Liver (tissue), 9 donors: ENCODE results near the gene ULK3. TPM values are rescaled to one million over a fixed set of nuclear protein-coding genes. Genes with fewer than 3 reads are reported as not detected.

Experiments used
- DNase-seq: peaks from one replicate; pipeline ENCODE4 v3.0.0-alpha.2; 2017; ENCODE audit warnings: low spot score
- H3K27ac ChIP-seq, 2 donors: one replicate each; pipeline ENCODE4 v1.7.0; 2013; ENCODE audit warnings: inconsistent platforms in 2 of 2, low read length in 2 of 2, control low read depth in 1 of 2, low read depth in 1 of 2, mild to moderate bottlenecking in 1 of 2
- H3K27me3 ChIP-seq, 4 donors: one replicate each; pipeline versions ENCODE4 v1.6.1 to v1.7.0; 2013; ENCODE audit warnings: low read length in 3 of 4, inconsistent platforms in 1 of 4, mild to moderate bottlenecking in 1 of 4, moderate library complexity in 1 of 4; ENCODE audit not compliant: control insufficient read depth in 4 of 4, insufficient read depth in 4 of 4
- H3K36me3 ChIP-seq, 4 donors: one replicate each; pipeline versions ENCODE4 v1.6.1 to v1.7.0; 2013; ENCODE audit warnings: low read length in 3 of 4, mild to moderate bottlenecking in 3 of 4, low read depth in 1 of 4, moderate library complexity in 1 of 4; ENCODE audit not compliant: control insufficient read depth in 4 of 4, insufficient read depth in 3 of 4
- H3K4me1 ChIP-seq, 4 donors: one replicate each; pipeline versions ENCODE4 v1.6.1 to v1.7.0; 2013; ENCODE audit warnings: low read length in 3 of 4, mild to moderate bottlenecking in 3 of 4, moderate library complexity in 1 of 4; ENCODE audit not compliant: control insufficient read depth in 4 of 4, insufficient read depth in 4 of 4
- H3K4me3 ChIP-seq, 3 donors: one replicate each; pipeline versions ENCODE4 v1.6.1 to v1.7.0; 2013; ENCODE audit warnings: low read length in 3 of 3, control low read depth in 1 of 3, low read depth in 1 of 3, mild to moderate bottlenecking in 1 of 3
- H3K9ac ChIP-seq, 2 donors: one replicate each; pipeline ENCODE4 v1.7.0; 2013; ENCODE audit warnings: low read length in 2 of 2, mild to moderate bottlenecking in 2 of 2, moderate library complexity in 2 of 2, control low read depth in 1 of 2, low read depth in 1 of 2
- H3K9me3 ChIP-seq, 4 donors: one replicate each; pipeline versions ENCODE4 v1.6.1 to v1.7.0; 2013; ENCODE audit warnings: low read length in 3 of 4; ENCODE audit not compliant: control insufficient read depth in 4 of 4
- ATF3 ChIP-seq: IDR thresholded peaks from 2 replicates; pipeline ENCODE4 v1.6.1; 2016; ENCODE audit warnings: antibody characterized with exemption
- EGR1 ChIP-seq, 2 donors: IDR thresholded peaks; 2 replicates each; pipeline ENCODE4 v1.6.1; 2016 to 2018; ENCODE audit warnings: antibody characterized with exemption in 2 of 2, low read depth in 2 of 2
- FOXA1 ChIP-seq: IDR thresholded peaks from 2 replicates; pipeline ENCODE4 v1.6.1; 2016; ENCODE audit warnings: antibody characterized with exemption
- FOXA2 ChIP-seq: IDR thresholded peaks from 2 replicates; pipeline ENCODE4 v1.6.1; 2016; ENCODE audit warnings: antibody characterized with exemption
- GABPA ChIP-seq, 2 donors: IDR thresholded peaks in 1 of 2; conservative IDR thresholded peaks in 1 of 2; 2 replicates each; pipeline ENCODE4 v1.6.1; 2016; ENCODE audit warnings: antibody characterized with exemption in 2 of 2, mild to moderate bottlenecking in 1 of 2, moderate library complexity in 1 of 2
- JUND ChIP-seq, 2 donors: IDR thresholded peaks; 2 replicates each; pipeline ENCODE4 v1.6.1; 2016; ENCODE audit warnings: antibody characterized with exemption in 2 of 2
- MAX ChIP-seq: IDR thresholded peaks from 2 replicates; pipeline ENCODE4 v1.6.1; 2016; ENCODE audit warnings: antibody characterized with exemption
- NR2F2 ChIP-seq: IDR thresholded peaks from 2 replicates; pipeline ENCODE4 v1.6.1; 2016; ENCODE audit warnings: antibody characterized with exemption
- RAD21 ChIP-seq, 2 donors: IDR thresholded peaks; 2 replicates each; pipeline ENCODE4 v1.6.1; 2016; ENCODE audit warnings: antibody characterized with exemption in 2 of 2, mild to moderate bottlenecking in 2 of 2
- REST ChIP-seq: IDR thresholded peaks from 2 replicates; pipeline ENCODE4 v1.6.1; 2016; ENCODE audit warnings: antibody characterized with exemption, mild to moderate bottlenecking
- RXRA ChIP-seq, 2 donors: IDR thresholded peaks; 2 replicates each; pipeline ENCODE4 v1.6.1; 2017 to 2018; ENCODE audit warnings: antibody characterized with exemption in 2 of 2, mild to moderate bottlenecking in 1 of 2
- SP1 ChIP-seq: IDR thresholded peaks from 2 replicates; pipeline ENCODE4 v1.6.1; 2018; ENCODE audit warnings: antibody characterized with exemption, mild to moderate bottlenecking
- TAF1 ChIP-seq: conservative IDR thresholded peaks from 2 replicates; pipeline ENCODE4 v1.6.1; 2016; ENCODE audit warnings: antibody characterized with exemption, mild to moderate bottlenecking
- YY1 ChIP-seq: IDR thresholded peaks from 2 replicates; pipeline ENCODE4 v1.6.1; 2016; ENCODE audit warnings: antibody characterized with exemption, mild to moderate bottlenecking
- ZBTB33 ChIP-seq: IDR thresholded peaks from 2 replicates; pipeline ENCODE4 v1.6.1; 2016; ENCODE audit warnings: antibody characterized with exemption
- WGBS: extraction: QIAGEN DNeasy Blood & Tissue Kit; methylation state at CpG from one replicate; pipeline ENCODE4 v1.1.7; 2013; 5-methylcytosine and 5-hydroxymethylcytosine counted together
- polyA plus RNA-seq, 2 donors: library from polyadenylated mRNA; stranded (reverse) in 1 of 2; unstranded in 1 of 2; fragments of 200-250 nt in 1 of 2; fragments of >200 nt in 1 of 2; fragmentation: Nextera tagmentation in 1 of 2; extraction: Ambion mirVana in 1 of 2; gene quantifications; one replicate each; pipeline versions ENCODE4 v1.2.1 to v1.2.3, GENCODE V29; 2013 to 2015
- total RNA-seq, 2 donors: library from RNA; depleted of rRNA; stranded (reverse); fragments of >200 nt; gene quantifications; one replicate each; pipeline ENCODE4 v1.2.3, GENCODE V29; 2014
- donor health status: healthy.
- donor health status: healthy.
- donor health status: healthy.
- donor health status: healthy.
- donor health status: healthy.

Gene ULK3
- total and polyA plus RNA-seq, 4 donors: 13.1 to 35.5 (median 21.4) TPM

- H3K9me3 ChIP-seq: no peaks in the 10 kb centered on the region
These were observed 15.3 kb downstream of the ULK3 start for GRCh38 chr15:74827614-74828013.

GRCh38 chr15:74826921-74827320, 16.0 kb downstream of the ULK3 start:
- peaks cover 0 to 1% (median 0%) of the 10 kb centered on the region in 4 donors for H3K4me1 ChIP-seq
- H3K27ac ChIP-seq: no peak overlapping the region
- WGBS: 24% methylated on average over 21 of the region's 21 CpGs
- DNase-seq: no peak
- H3K9ac ChIP-seq: no peak overlapping the region
- peaks cover 0 to 3% (median 1%) of the 10 kb centered on the region in 4 donors for H3K27me3 ChIP-seq
- H3K4me3 ChIP-seq: no peak overlapping the region
- TF ChIP-seq NR2F2: no peak
- no peak for TF ChIP-seq RAD21 (IDR thresholded peaks at IDR 0.05)
- TF ChIP-seq GABPA (IDR thresholded peaks at IDR 0.05 in 1 of 2, conservative IDR thresholded peaks at IDR 0.05 in 1 of 2): no peak
- TF ChIP-seq YY1: no peak
- TF ChIP-seq FOXA2: no peak
- TF ChIP-seq REST: no peak
- no peak for TF ChIP-seq ZBTB33
- no peak for TF ChIP-seq MAX
- TF ChIP-seq TAF1: no peak
- no peak for TF ChIP-seq SP1
- no peak for TF ChIP-seq JUND (IDR thresholded peaks at IDR 0.05)
- H3K9me3 ChIP-seq: no peaks in the 10 kb centered on the region
- H3K36me3 ChIP-seq: no peaks in the 10 kb centered on the region

More at GRCh38 chr15:74827614-74828013, 15.3 kb downstream of the ULK3 start:
- Histone ChIP-seq H3K9ac (no peak overlapping the region), H3K27ac (no peak overlapping the region), H3K4me3 (no peak overlapping the region), H3K27me3 (peaks cover 0 to 3% (median 1%) of the 10 kb centered on the region in 4 donors), H3K36me3 (no peaks in the 10 kb centered on the region), H3K4me1 (peaks cover 0 to 1% (median 0%) of the 10 kb centered on the region in 4 donors)
- 50% methylated on average over 5 of the region's 5 CpGs for WGBS
- TF ChIP-seq EGR1 (IDR thresholded peaks at IDR 0.05; ENCODE audit: low read depth in 2 of 2) (no peak), ZBTB33 (no peak), FOXA2 (no peak), ATF3 (no peak), RXRA (IDR thresholded peaks at IDR 0.05) (no peak), GABPA (IDR thresholded peaks at IDR 0.05 in 1 of 2, conservative IDR thresholded peaks at IDR 0.05 in 1 of 2) (no peak), FOXA1 (no peak), NR2F2 (no peak)
- DNase-seq: no peak
